MCF 10A (cell line): Measurements from ENCODE around the gene FAHD1. TPM values are rescaled to one million over a fixed set of nuclear protein-coding genes. Genes with fewer than 3 reads are reported as not detected.

Experiments
- BruUV-seq: library from RNA; stranded (reverse); fragments of 400-500 nt; replicated peaks from 2 replicates; lab custom pipeline; 2021; lab: Mats Ljungman, UMichigan
- CTCF ChIA-PET: fragments of 300-600 bp; sonication (Branson Sonifier 250); formaldehyde crosslinking; extraction: SDS; loops from one replicate; lab custom pipeline; 2021; ENCODE audit warnings: antibody characterized with exemption, inconsistent platforms; lab: Yijun Ruan, JAX
- POLR2A ChIA-PET: fragments of 300-600, 350-650 bp; sonication (Branson Sonifier 250); formaldehyde crosslinking; extraction: SDS; loops from one replicate; lab custom pipeline; 2020; ENCODE audit warnings: antibody characterized with exemption, inconsistent platforms; lab: Yijun Ruan, JAX
- DNase-seq: peaks from one replicate; pipeline ENCODE4 v3.0.0-alpha.2; 2018; ENCODE audit not compliant: unreplicated experiment
- H3K27ac Mint-ChIP-seq: one replicate; pipeline ENCODE4 v1.8.0; 2022; ENCODE audit warnings: mild to moderate bottlenecking, low read depth, mixed read lengths; ENCODE audit not compliant: unreplicated experiment
- H3K27me3 Mint-ChIP-seq: one replicate; pipeline ENCODE4 v1.8.0; 2022; ENCODE audit warnings: mixed read lengths; ENCODE audit not compliant: insufficient read depth, unreplicated experiment
- H3K36me3 Mint-ChIP-seq: one replicate; pipeline ENCODE4 v1.8.0; 2022; ENCODE audit warnings: mild to moderate bottlenecking, moderate library complexity, mixed read lengths; ENCODE audit not compliant: insufficient read depth, unreplicated experiment
- H3K4me1 Mint-ChIP-seq: one replicate; pipeline ENCODE4 v1.8.0; 2022; ENCODE audit warnings: mixed read lengths; ENCODE audit not compliant: insufficient read depth, unreplicated experiment
- H3K4me3 Mint-ChIP-seq: one replicate; pipeline ENCODE4 v1.8.0; 2022; ENCODE audit warnings: mild to moderate bottlenecking, moderate library complexity, mixed read lengths; ENCODE audit not compliant: unreplicated experiment
- H3K9me3 Mint-ChIP-seq: one replicate; pipeline ENCODE4 v1.8.0; 2022; ENCODE audit warnings: mixed read lengths; ENCODE audit not compliant: unreplicated experiment
- CTCF ChIP-seq: fragments of 200-600 bp; IDR thresholded peaks from one replicate; pipeline ENCODE4 v1.8.0; 2022; ENCODE audit warnings: antibody characterized with exemption, mild to moderate bottlenecking; ENCODE audit not compliant: unreplicated experiment
- intact Hi-C: fragments of 100-400 bp; cut with micrococcal nuclease; formaldehyde crosslinking; loops from 2 replicates; pipeline ENCODE4 v1.14.1; 2022
- total RNA-seq: library from RNA; stranded (reverse); gene quantifications from 2 replicates; pipeline ENCODE4 v1.2.3, GENCODE V29; 2022

FAHD1 gene
- total RNA-seq, 1 experiment from 2014 or later = 21.4 TPM

GRCh38 chr16:1785846-1786170 lies 41.2 kb upstream of the FAHD1 start:
- TF ChIP-seq CTCF = no peak
- BruUV-seq = no TSS peak
- ChIA-PET CTCF (interaction anchor here (0.6 kb wide), 1 partner anchor 436 kb away, joined by 3 read pairs; no protein-coding TSS in a partner anchor), POLR2A (interaction anchor here (0.6 kb wide), 1 partner anchor 75 kb away, joined by 3 read pairs; no protein-coding TSS in a partner anchor)
- intact Hi-C loops = no loop called here
- no peak overlapping the region for H3K4me3 Mint-ChIP-seq
- no peak overlapping the region for H3K27ac Mint-ChIP-seq
- no peaks in the 10 kb centered on the region for H3K9me3 Mint-ChIP-seq
- no peaks in the 10 kb centered on the region for H3K27me3 Mint-ChIP-seq
- DNase-seq = no peak
- H3K4me1 Mint-ChIP-seq = peaks cover 9% of the 10 kb centered on the region
- peaks cover 30% of the 10 kb centered on the region for H3K36me3 Mint-ChIP-seq

GRCh38 chr16:1786242-1787055 lies 40.6 kb upstream of the FAHD1 start:
- Mint-ChIP-seq H3K4me3 (no peak overlapping the region), H3K27ac (no peak overlapping the region), H3K4me1 (peaks cover 5% of the 10 kb centered on the region), H3K36me3 (peaks cover 25% of the 10 kb centered on the region), H3K27me3 (no peaks in the 10 kb centered on the region), H3K9me3 (no peaks in the 10 kb centered on the region)
- intact Hi-C loops = no loop called here
- no peak for DNase-seq
- no peak for TF ChIP-seq CTCF
- POLR2A ChIA-PET = interaction anchor here (0.6 kb wide), 1 partner anchor 76 kb away, joined by 3 read pairs; no protein-coding TSS in a partner anchor
- CTCF ChIA-PET = interaction anchor here (0.6 kb wide), 1 partner anchor 436 kb away, joined by 3 read pairs; no protein-coding TSS in a partner anchor
- BruUV-seq = no TSS peak

- Mint-ChIP-seq H3K27me3 (no peaks in the 10 kb centered on the region), H3K9me3 (no peaks in the 10 kb centered on the region), H3K27ac (no peak overlapping the region), H3K4me3 (no peak overlapping the region), H3K36me3 (peaks cover 23% of the 10 kb centered on the region), H3K4me1 (peaks cover 5% of the 10 kb centered on the region)
- no peak for TF ChIP-seq CTCF
- intact Hi-C loops = no loop called here
- ChIA-PET CTCF (no interaction called here), POLR2A (no interaction called here)
- no TSS peak for BruUV-seq
- no peak for DNase-seq
Measured at GRCh38 chr16:1787056-1787321, 40.0 kb upstream of the FAHD1 start.

GRCh38 chr16:1787322-1788094 lies 39.5 kb upstream of the FAHD1 start:
- no peak for TF ChIP-seq CTCF
- Mint-ChIP-seq H3K36me3 (peaks cover 18% of the 10 kb centered on the region), H3K9me3 (no peaks in the 10 kb centered on the region), H3K4me1 (peaks cover 5% of the 10 kb centered on the region), H3K27ac (no peak overlapping the region), H3K4me3 (no peak overlapping the region), H3K27me3 (no peaks in the 10 kb centered on the region)
- ChIA-PET CTCF (no interaction called here), POLR2A (no interaction called here)
- no peak for DNase-seq
- intact Hi-C loops = no loop called here
- BruUV-seq = no TSS peak
